OCI-M2 (cell line): ENCODE results near the gene LTB4R2.

Experiments used
- DNase-seq: peaks from one replicate; lab custom pipeline; 2025; ENCODE audit not compliant: unreplicated experiment; lab: John Stamatoyannopoulos, UW

The LTB4R2 gene, protein sequence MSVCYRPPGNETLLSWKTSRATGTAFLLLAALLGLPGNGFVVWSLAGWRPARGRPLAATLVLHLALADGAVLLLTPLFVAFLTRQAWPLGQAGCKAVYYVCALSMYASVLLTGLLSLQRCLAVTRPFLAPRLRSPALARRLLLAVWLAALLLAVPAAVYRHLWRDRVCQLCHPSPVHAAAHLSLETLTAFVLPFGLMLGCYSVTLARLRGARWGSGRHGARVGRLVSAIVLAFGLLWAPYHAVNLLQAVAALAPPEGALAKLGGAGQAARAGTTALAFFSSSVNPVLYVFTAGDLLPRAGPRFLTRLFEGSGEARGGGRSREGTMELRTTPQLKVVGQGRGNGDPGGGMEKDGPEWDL

GRCh38 chr14:24309538-24310264 is at the start of gene LTB4R2:
Gene LTB4R2, plus strand, starts transcription at chr14:24310140. Its CDS starts 525 bp downstream, at chr14:24310665.
- DNase-seq, result no peak

DNA sequence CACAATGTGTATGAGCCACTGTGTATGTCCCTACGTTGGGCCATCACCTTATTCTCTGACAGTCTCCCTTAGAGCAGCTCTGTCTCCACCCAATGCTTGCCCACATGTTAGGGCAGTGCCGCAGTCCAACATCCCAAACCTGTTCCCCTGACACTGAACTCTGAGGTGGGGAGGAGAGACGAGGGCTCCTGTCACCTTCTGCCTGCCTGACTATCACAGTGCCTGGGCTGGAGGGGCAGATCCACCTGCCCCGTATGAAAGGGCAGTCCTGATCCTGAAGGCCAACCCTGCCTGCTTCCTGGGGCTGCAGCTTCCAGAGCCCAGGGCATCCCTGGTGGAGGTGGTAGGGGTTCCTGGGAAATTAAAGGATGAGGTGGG is 49.2 kb upstream of the LTB4R2 start:
- DNase-seq, result no peak

- DNase-seq, result no peak
Measured at GRCh38 chr14:24261256-24261968, 48.5 kb upstream of the LTB4R2 start.

GRCh38 chr14:24261969-24262327 is 48.0 kb upstream of the LTB4R2 start:
- no peak for DNase-seq

GRCh38 chr14:24262821-24263733 is 46.9 kb upstream of the LTB4R2 start, which contains the start of gene TGM1:
Gene TGM1, minus strand, starts transcription at chr14:24263177. Its CDS starts 825 bp downstream, at chr14:24262352.
- no peak for DNase-seq

DNA sequence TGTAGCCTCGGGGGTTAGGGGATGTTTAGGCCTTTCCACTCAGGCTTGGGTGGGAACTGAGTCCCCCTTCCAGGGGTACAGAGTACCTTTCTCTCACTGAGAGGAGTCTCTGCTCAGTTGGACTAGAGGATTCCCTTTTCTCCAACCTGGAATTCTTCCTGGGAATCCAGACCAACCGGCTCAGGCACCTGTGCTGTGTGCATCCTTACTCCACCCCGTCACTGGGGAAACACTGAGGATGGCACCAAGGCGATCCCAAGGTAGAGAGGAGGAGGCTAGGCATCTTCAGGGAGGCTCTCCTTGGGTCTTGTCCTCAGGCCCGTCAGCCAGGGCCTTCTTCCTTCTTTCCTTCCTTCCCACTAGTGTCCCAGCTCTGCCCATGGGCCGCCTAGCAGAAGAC is 46.1 kb upstream of the LTB4R2 start:
- no peak for DNase-seq

DNA sequence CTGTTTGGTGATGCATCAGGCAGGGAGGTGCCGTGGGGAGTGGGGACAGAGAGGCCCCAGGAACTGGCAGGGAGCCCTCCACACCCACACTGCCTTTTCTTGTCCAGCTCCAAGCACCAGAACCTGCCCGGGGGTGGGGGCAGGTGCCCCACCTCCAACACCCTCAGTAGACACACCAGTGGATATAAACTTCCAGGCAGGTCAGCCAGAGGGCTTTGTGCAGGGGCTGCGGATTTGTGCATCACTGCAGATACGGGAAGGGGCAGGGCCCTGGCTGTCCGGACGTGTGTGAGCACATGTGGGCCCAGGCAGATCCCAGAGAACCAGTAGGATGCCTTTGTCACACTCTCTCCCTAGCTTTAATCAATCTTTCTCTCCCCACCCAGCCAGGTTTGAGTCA is 45.6 kb upstream of the LTB4R2 start:
- no peak for DNase-seq

- DNase-seq, result no peak
Measured at GRCh38 chr14:24266344-24267244, 43.3 kb upstream of the LTB4R2 start.

GRCh38 chr14:24267516-24267915 is 42.4 kb upstream of the LTB4R2 start:
- DNase-seq, result no peak

- DNase-seq, result no peak
Measured at GRCh38 chr14:24268225-24268624, 41.7 kb upstream of the LTB4R2 start.

DNA sequence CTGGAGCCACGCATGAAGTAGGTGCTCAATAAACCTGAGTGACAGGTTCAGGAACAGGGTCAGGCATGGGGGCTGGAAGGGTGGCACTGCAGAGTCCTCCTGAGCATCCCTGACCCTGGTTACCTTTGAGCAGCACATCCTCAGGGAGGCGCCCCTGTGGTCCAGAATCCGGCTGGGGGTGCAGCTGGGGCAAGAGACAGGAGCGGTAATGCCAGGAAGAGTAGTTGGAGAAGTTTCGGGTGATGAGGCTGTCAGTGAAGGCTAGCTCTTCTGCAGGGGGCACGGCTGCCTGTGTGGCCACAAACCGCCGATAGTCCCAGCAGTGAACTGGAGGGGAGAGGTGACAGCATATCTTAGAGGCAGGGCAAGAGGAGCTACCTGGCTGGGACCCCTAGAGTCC is 40.6 kb upstream of the LTB4R2 start:
- DNase-seq, result no peak

- no peak for DNase-seq
Measured at GRCh38 chr14:24269910-24270536, 39.9 kb upstream of the LTB4R2 start.

DNA sequence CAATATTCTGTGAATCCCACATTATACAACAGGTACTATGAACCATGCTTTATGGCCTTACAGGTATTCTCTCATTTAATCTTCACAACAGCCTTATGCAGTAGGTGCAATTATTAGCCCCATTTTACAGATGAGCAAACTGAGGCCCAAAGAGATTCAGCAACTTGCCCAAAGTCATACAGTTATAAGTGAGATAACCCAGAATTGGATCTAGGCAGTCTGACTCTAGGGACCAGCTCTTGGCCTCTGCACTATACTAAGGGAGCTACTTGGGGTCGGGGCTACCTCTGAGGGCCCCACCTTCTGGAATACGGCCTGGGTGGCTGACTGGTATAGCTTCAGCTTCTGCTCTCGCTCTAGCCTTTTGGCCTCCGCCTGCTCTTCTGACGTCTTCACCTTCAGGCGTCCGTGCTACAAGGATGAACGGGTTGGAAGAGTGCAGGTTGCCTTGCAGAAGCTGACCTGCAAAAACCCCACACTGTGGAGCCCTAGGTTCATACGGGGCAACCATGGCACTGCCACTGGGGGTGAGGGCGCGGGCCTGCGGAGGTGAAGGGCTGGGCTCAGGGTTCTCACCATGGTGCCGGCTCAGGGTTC is 39.3 kb upstream of the LTB4R2 start:
- DNase-seq, result no peak

- peak; percentile 78 for DNase-seq
Measured at GRCh38 chr14:24271134-24271833, 38.7 kb upstream of the LTB4R2 start, which contains the start of gene RABGGTA. Gene RABGGTA, minus strand, starts transcription at chr14:24271597. Its CDS starts 482 bp downstream, at chr14:24271115.

GRCh38 chr14:24271834-24272263 is 38.1 kb upstream of the LTB4R2 start:
- no peak for DNase-seq

DNA sequence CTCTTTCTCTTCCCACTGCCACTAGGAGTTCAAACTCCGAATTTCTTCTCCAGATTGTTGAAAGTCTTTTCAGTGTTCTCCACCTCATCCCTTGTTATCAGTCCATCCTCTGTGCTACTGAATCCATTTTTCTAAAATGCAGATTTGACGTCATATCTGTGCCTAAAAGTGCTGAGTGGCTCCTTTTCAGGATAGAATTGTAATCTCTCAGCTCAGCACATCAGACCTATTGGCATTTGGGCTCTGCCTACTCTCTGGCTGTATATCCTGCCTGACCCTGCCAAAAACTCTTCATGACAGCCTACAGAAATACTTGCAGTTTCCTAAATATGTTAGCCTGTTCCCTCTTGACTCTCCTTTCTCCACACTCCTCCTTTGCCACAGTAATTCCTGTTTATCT is 37.5 kb upstream of the LTB4R2 start:
- DNase-seq, result no peak

DNA sequence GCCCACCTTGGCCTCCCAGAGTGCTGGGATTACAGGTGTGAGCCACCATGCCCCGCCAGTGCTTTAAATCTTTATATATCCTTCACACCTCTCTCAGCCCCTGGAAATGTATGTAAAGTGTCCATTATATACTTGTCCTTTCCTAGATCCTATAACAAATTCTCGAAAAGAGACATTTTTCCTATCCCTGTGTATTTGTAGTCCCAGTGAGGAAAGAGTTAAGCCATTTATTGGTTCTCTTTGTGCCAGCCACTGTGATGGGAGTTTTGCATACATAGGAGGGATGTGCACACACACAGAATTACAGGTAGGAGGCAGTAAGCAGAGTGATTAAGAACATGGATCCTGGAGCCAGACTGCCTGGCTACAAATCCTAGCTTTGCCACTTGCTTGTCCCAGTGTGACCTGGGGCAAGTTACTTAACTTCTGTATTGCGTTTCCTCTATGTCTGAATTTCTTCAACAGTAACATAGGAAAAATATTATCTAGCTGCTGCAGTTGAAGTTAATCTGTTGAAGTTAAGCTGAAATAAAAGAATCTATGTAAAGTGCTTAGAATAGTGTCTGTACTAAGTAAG is 36.4 kb upstream of the LTB4R2 start:
- no peak for DNase-seq

DNA sequence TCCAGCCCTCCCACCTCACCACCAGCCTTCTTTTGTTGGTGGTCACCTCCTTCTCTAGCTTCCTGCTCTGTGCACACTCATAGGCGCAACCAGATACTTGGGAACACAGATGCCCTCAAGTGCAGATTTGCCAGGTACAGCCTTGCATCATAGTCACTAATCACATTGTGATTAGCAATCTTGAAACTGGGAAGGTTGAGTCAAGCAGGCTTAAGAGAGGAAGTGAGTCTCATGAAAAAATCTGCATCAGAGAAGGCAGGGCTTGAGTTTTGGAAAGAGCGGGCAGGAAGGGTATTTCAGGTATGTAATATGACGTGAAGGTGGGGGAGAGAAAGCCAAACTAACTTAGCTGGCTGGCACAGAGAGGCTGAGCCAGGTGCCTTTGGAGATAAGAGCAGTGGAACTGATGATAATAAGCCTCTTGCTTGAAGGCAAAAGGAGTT is 35.8 kb upstream of the LTB4R2 start:
- DNase-seq, result no peak
